Liver (tissue), 9 donors: ENCODE results near the gene MMP13. TPM values are rescaled to one million over a fixed set of nuclear protein-coding genes. Genes with fewer than 3 reads are reported as not detected.

ENCODE experiments used
- DNase-seq: peaks from one replicate; pipeline ENCODE4 v3.0.0-alpha.2; 2017; ENCODE audit warnings: low spot score
- H3K27ac ChIP-seq, 2 donors: one replicate each; pipeline ENCODE4 v1.7.0; 2013; ENCODE audit warnings: inconsistent platforms in 2 of 2, low read length in 2 of 2, control low read depth in 1 of 2, low read depth in 1 of 2, mild to moderate bottlenecking in 1 of 2
- H3K27me3 ChIP-seq, 4 donors: one replicate each; pipeline versions ENCODE4 v1.6.1 to v1.7.0; 2013; ENCODE audit warnings: low read length in 3 of 4, inconsistent platforms in 1 of 4, mild to moderate bottlenecking in 1 of 4, moderate library complexity in 1 of 4; ENCODE audit not compliant: control insufficient read depth in 4 of 4, insufficient read depth in 4 of 4
- H3K36me3 ChIP-seq, 4 donors: one replicate each; pipeline versions ENCODE4 v1.6.1 to v1.7.0; 2013; ENCODE audit warnings: low read length in 3 of 4, mild to moderate bottlenecking in 3 of 4, low read depth in 1 of 4, moderate library complexity in 1 of 4; ENCODE audit not compliant: control insufficient read depth in 4 of 4, insufficient read depth in 3 of 4
- H3K4me1 ChIP-seq, 4 donors: one replicate each; pipeline versions ENCODE4 v1.6.1 to v1.7.0; 2013; ENCODE audit warnings: low read length in 3 of 4, mild to moderate bottlenecking in 3 of 4, moderate library complexity in 1 of 4; ENCODE audit not compliant: control insufficient read depth in 4 of 4, insufficient read depth in 4 of 4
- H3K4me3 ChIP-seq, 3 donors: one replicate each; pipeline versions ENCODE4 v1.6.1 to v1.7.0; 2013; ENCODE audit warnings: low read length in 3 of 3, control low read depth in 1 of 3, low read depth in 1 of 3, mild to moderate bottlenecking in 1 of 3
- H3K9ac ChIP-seq, 2 donors: one replicate each; pipeline ENCODE4 v1.7.0; 2013; ENCODE audit warnings: low read length in 2 of 2, mild to moderate bottlenecking in 2 of 2, moderate library complexity in 2 of 2, control low read depth in 1 of 2, low read depth in 1 of 2
- H3K9me3 ChIP-seq, 4 donors: one replicate each; pipeline versions ENCODE4 v1.6.1 to v1.7.0; 2013; ENCODE audit warnings: low read length in 3 of 4; ENCODE audit not compliant: control insufficient read depth in 4 of 4
- ATF3 ChIP-seq: IDR thresholded peaks from 2 replicates; pipeline ENCODE4 v1.6.1; 2016; ENCODE audit warnings: antibody characterized with exemption
- CTCF ChIP-seq: fragments of 150-350 bp; IDR thresholded peaks from 2 replicates; pipeline ENCODE4 v1.5.1; 2017; ENCODE audit warnings: improper control_type of control experiment, low read depth, low read length; ENCODE audit not compliant: missing input control
- EGR1 ChIP-seq, 2 donors: IDR thresholded peaks; 2 replicates each; pipeline ENCODE4 v1.6.1; 2016 to 2018; ENCODE audit warnings: antibody characterized with exemption in 2 of 2, low read depth in 2 of 2
- FOXA2 ChIP-seq: IDR thresholded peaks from 2 replicates; pipeline ENCODE4 v1.6.1; 2016; ENCODE audit warnings: antibody characterized with exemption
- HNF4A ChIP-seq, 2 donors: conservative IDR thresholded peaks; 2 replicates each; pipeline ENCODE4 v1.6.1; 2016; ENCODE audit warnings: antibody characterized with exemption in 2 of 2, mild to moderate bottlenecking in 2 of 2
- HNF4G ChIP-seq: IDR thresholded peaks from 2 replicates; pipeline ENCODE4 v1.6.1; 2016; ENCODE audit warnings: antibody characterized with exemption
- JUND ChIP-seq, 2 donors: IDR thresholded peaks; 2 replicates each; pipeline ENCODE4 v1.6.1; 2016; ENCODE audit warnings: antibody characterized with exemption in 2 of 2
- MAX ChIP-seq: IDR thresholded peaks from 2 replicates; pipeline ENCODE4 v1.6.1; 2016; ENCODE audit warnings: antibody characterized with exemption
- NR2F2 ChIP-seq: IDR thresholded peaks from 2 replicates; pipeline ENCODE4 v1.6.1; 2016; ENCODE audit warnings: antibody characterized with exemption
- RAD21 ChIP-seq, 2 donors: IDR thresholded peaks; 2 replicates each; pipeline ENCODE4 v1.6.1; 2016; ENCODE audit warnings: antibody characterized with exemption in 2 of 2, mild to moderate bottlenecking in 2 of 2
- REST ChIP-seq: IDR thresholded peaks from 2 replicates; pipeline ENCODE4 v1.6.1; 2016; ENCODE audit warnings: antibody characterized with exemption, mild to moderate bottlenecking
- RXRA ChIP-seq, 2 donors: IDR thresholded peaks; 2 replicates each; pipeline ENCODE4 v1.6.1; 2017 to 2018; ENCODE audit warnings: antibody characterized with exemption in 2 of 2, mild to moderate bottlenecking in 1 of 2
- SP1 ChIP-seq: IDR thresholded peaks from 2 replicates; pipeline ENCODE4 v1.6.1; 2018; ENCODE audit warnings: antibody characterized with exemption, mild to moderate bottlenecking
- TAF1 ChIP-seq: conservative IDR thresholded peaks from 2 replicates; pipeline ENCODE4 v1.6.1; 2016; ENCODE audit warnings: antibody characterized with exemption, mild to moderate bottlenecking
- YY1 ChIP-seq: IDR thresholded peaks from 2 replicates; pipeline ENCODE4 v1.6.1; 2016; ENCODE audit warnings: antibody characterized with exemption, mild to moderate bottlenecking
- ZBTB33 ChIP-seq: IDR thresholded peaks from 2 replicates; pipeline ENCODE4 v1.6.1; 2016; ENCODE audit warnings: antibody characterized with exemption
- WGBS: extraction: QIAGEN DNeasy Blood & Tissue Kit; methylation state at CpG from one replicate; pipeline ENCODE4 v1.1.7; 2013; 5-methylcytosine and 5-hydroxymethylcytosine counted together
- polyA plus RNA-seq, 2 donors: library from polyadenylated mRNA; stranded (reverse) in 1 of 2; unstranded in 1 of 2; fragments of 200-250 nt in 1 of 2; fragments of >200 nt in 1 of 2; fragmentation: Nextera tagmentation in 1 of 2; extraction: Ambion mirVana in 1 of 2; gene quantifications; one replicate each; pipeline versions ENCODE4 v1.2.1 to v1.2.3, GENCODE V29; 2013 to 2015
- total RNA-seq, 2 donors: library from RNA; depleted of rRNA; stranded (reverse); fragments of >200 nt; gene quantifications; one replicate each; pipeline ENCODE4 v1.2.3, GENCODE V29; 2014
- donor health status: healthy.
- donor health status: healthy.
- donor health status: healthy.
- donor health status: healthy.
- donor health status: healthy.

The MMP13 gene
- total and polyA plus RNA-seq, 4 donors = not detected

GRCh38 chr11:102929166-102929565 is 26.4 kb downstream of the MMP13 start:
- H3K4me1 ChIP-seq = peaks cover 0 to 14% (median 7%) of the 10 kb centered on the region in 4 donors
- H3K27me3 ChIP-seq = no peaks in the 10 kb centered on the region
- whole genome bisulfite sequencing = 79% methylated on average over 3 of the region's 3 CpGs
- H3K9me3 ChIP-seq = no peaks in the 10 kb centered on the region
- no peak overlapping the region for H3K9ac ChIP-seq
- no peak overlapping the region for H3K4me3 ChIP-seq
- no peak for TF ChIP-seq TAF1
- no peak for TF ChIP-seq NR2F2
- TF ChIP-seq EGR1 (IDR thresholded peaks at IDR 0.05; ENCODE audit: low read depth in 2 of 2) = no peak
- TF ChIP-seq ZBTB33 = no peak
- TF ChIP-seq JUND (IDR thresholded peaks at IDR 0.05) = no peak
- TF ChIP-seq SP1 = no peak
- TF ChIP-seq HNF4G = no peak
- no peak for TF ChIP-seq CTCF
- TF ChIP-seq MAX = no peak
- TF ChIP-seq ATF3 = no peak
- TF ChIP-seq REST = no peak
- H3K27ac ChIP-seq = no peak overlapping the region
- H3K36me3 ChIP-seq = no peaks in the 10 kb centered on the region
- no peak for DNase-seq

- H3K4me1 ChIP-seq = peaks cover 0 to 14% (median 7%) of the 10 kb centered on the region in 4 donors
- no peaks in the 10 kb centered on the region for H3K36me3 ChIP-seq
- no peaks in the 10 kb centered on the region for H3K27me3 ChIP-seq
- no peak overlapping the region for H3K27ac ChIP-seq
- no peak overlapping the region for H3K9ac ChIP-seq
- TF ChIP-seq HNF4A (conservative IDR thresholded peaks at IDR 0.05) (no peak), MAX (no peak), RAD21 (IDR thresholded peaks at IDR 0.05) (no peak), HNF4G (no peak), SP1 (no peak), YY1 (no peak), EGR1 (IDR thresholded peaks at IDR 0.05; ENCODE audit: low read depth in 2 of 2) (no peak), RXRA (IDR thresholded peaks at IDR 0.05) (no peak), FOXA2 (no peak), JUND (IDR thresholded peaks at IDR 0.05) (no peak), ATF3 (no peak)
- 83% methylated on average over 4 of the region's 4 CpGs for WGBS
- H3K4me3 ChIP-seq = no peak overlapping the region
- H3K9me3 ChIP-seq = no peaks in the 10 kb centered on the region
- no peak for DNase-seq
Measured at GRCh38 chr11:102928247-102928646, 27.3 kb downstream of the MMP13 start.
